GM20000 (cell line): ENCODE results near the gene ANKS1B.

ENCODE experiments used
- DNase-seq: peaks from one replicate; pipeline ENCODE4 v3.0.0; 2012; ENCODE audit warnings: low spot score
- CTCF ChIP-seq: IDR thresholded peaks from 2 replicates; pipeline ENCODE4 v1.5.1; 2012; ENCODE audit warnings: mild to moderate bottlenecking, control low read depth; ENCODE audit errors: extremely low read depth, missing control alignments

The ANKS1B gene

DNA sequence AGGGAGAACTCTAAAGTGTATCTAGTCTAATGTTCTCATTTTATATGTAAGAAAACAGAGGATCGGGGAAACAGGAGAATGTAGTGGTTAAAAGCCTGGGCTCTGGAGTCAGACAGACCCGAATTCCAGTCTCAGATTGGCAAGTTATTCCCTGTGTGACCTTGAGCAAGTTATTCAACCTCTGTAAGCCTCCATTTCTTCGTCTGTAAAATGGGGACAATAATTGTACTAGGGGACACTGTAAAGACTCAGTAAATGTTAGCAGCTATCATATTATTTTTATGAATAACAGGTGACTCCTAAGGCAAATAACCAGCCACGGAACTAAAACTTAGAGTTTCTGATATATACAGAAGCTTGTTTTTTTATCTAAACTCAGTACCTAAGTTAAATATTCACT is 1187.5 kb downstream of the ANKS1B start:
- TF ChIP-seq CTCF = no peak
- no peak for DNase-seq

DNA sequence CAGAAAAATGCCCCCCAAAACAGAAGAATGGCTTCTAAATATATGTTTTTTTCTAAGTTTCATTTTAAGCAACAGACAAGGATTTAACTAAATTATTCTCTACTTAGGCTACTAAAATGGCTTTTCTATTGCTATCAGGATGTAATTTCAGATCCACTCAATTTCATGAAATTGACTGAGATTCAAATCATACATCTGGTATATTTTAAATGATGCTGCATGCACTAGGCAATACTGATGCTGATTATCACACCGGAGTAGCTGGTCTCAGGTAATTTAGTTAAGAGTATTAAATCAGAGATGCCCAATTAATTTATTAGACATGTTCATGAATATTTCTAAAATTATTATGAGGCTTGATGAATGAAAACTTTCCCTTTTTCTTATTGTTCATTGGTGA is 1188.0 kb downstream of the ANKS1B start:
- no peak for TF ChIP-seq CTCF
- no peak for DNase-seq

- TF ChIP-seq CTCF = no peak
- DNase-seq = no peak
Observed at GRCh38 chr12:98793121-98793520, 1191.6 kb downstream of the ANKS1B start.

DNA sequence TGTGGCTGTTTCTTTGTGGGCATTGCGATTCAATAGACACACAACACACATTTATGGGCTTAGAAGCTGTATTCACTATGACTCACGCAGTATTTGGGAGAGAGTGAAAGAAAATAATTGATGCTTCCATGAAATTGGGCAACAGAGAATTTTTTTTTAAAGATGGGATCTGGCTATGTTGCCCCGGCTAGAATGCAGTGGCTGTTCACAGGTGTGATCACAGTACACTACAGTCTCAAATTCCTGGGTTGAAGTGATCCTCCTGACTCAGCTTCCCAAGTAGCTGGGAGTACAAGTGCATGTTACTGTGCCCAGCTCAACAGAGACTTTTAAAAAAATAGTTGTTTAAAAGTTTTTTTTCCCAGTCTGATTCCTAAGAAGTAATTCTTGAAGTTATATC is 1193.3 kb downstream of the ANKS1B start:
- no peak for TF ChIP-seq CTCF

GRCh38 chr12:98788396-98788795 is 1196.3 kb downstream of the ANKS1B start:
- DNase-seq = no peak
- no peak for TF ChIP-seq CTCF

More for the DNA sequence above, 1193.3 kb downstream of the ANKS1B start:
- no peak for DNase-seq

- DNase-seq = no peak
- TF ChIP-seq CTCF = no peak
Observed at GRCh38 chr12:98786653-98787052, 1198.1 kb downstream of the ANKS1B start.

- TF ChIP-seq CTCF = no peak
- no peak for DNase-seq
Observed at GRCh38 chr12:98783420-98783819, 1201.3 kb downstream of the ANKS1B start.
